Measurements from ENCODE around the gene ZC3H12D.

DNA sequence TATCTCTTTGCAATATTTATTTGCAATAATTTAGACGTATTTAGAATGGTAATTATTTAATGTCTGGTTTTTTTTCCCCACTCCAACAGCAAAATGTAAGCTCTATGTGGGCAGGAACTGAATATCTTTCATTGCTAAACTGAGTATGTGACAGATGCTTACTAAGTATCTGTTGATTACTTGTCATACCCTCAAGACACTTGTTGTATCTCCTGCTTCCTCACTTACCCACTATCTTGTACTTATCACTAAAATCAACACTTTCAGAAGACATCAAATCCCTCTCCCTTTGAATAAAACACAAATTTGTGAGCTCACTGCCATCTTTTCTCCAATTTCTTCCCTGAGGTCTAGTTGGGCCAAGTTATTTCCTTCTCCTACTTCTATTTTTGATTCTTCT lies 30.7 kb upstream of the ZC3H12D start:
- no peak for TF ChIP-seq POLR2A (IDR thresholded peaks at IDR 0.05)
- TF ChIP-seq, protein P1, sequence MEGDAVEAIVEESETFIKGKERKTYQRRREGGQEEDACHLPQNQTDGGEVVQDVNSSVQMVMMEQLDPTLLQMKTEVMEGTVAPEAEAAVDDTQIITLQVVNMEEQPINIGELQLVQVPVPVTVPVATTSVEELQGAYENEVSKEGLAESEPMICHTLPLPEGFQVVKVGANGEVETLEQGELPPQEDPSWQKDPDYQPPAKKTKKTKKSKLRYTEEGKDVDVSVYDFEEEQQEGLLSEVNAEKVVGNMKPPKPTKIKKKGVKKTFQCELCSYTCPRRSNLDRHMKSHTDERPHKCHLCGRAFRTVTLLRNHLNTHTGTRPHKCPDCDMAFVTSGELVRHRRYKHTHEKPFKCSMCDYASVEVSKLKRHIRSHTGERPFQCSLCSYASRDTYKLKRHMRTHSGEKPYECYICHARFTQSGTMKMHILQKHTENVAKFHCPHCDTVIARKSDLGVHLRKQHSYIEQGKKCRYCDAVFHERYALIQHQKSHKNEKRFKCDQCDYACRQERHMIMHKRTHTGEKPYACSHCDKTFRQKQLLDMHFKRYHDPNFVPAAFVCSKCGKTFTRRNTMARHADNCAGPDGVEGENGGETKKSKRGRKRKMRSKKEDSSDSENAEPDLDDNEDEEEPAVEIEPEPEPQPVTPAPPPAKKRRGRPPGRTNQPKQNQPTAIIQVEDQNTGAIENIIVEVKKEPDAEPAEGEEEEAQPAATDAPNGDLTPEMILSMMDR (IDR thresholded peaks at IDR 0.05) = no peak

Data from lower leg skin (tissue), 3 donors.